Heart left ventricle (tissue), 16 donors: ENCODE measurements around the gene NUDT14. TPM values are rescaled to one million over a fixed set of nuclear protein-coding genes. Genes with fewer than 3 reads are reported as not detected.

Experiments used
- ATAC-seq, 4 donors: fragments of 200-7000 bp; cut with Tn5 transposase; one replicate each; pipeline ENCODE4 v1.9.1; 2020 to 2022; ENCODE audit warnings: moderate library complexity in 4 of 4, mild to moderate bottlenecking in 3 of 4, moderate number of reproducible peaks in 1 of 4
- DNase-seq, 5 donors: peaks; one replicate each; pipeline ENCODE4 v3.0.0-alpha.2; 2020
- H3K27ac ChIP-seq, 12 donors: fragments of 200-600 bp; sonication (generic) in 4 of 12; one replicate each; pipeline versions ENCODE4 v1.5.0 to v1.8.0; 2016 to 2022; ENCODE audit warnings: mild to moderate bottlenecking in 2 of 12
- H3K27me3 ChIP-seq, 9 donors: fragments of 200-600 bp; sonication (generic) in 2 of 9; one replicate each; pipeline versions ENCODE4 v1.5.1 to v1.8.0; 2016 to 2022; ENCODE audit warnings: mild to moderate bottlenecking in 3 of 9
- H3K36me3 ChIP-seq, 9 donors: fragments of 200-600 bp; sonication (generic) in 2 of 9; one replicate each; pipeline versions ENCODE4 v1.5.0 to v1.8.0; 2018 to 2022; ENCODE audit warnings: mild to moderate bottlenecking in 2 of 9
- H3K4me1 ChIP-seq, 12 donors: fragments of 200-600 bp; sonication (generic) in 4 of 12; one replicate each; pipeline versions ENCODE4 v1.5.0 to v1.8.0; 2016 to 2022; ENCODE audit warnings: mild to moderate bottlenecking in 3 of 12
- H3K4me3 ChIP-seq, 12 donors: fragments of 200-600 bp; sonication (generic) in 4 of 12; one replicate each; pipeline versions ENCODE4 v1.5.0 to v1.8.0; 2017 to 2022; ENCODE audit warnings: mild to moderate bottlenecking in 9 of 12, moderate library complexity in 4 of 12
- H3K9me3 ChIP-seq, 12 donors: fragments of 200-600 bp; sonication (generic) in 4 of 12; one replicate each; pipeline versions ENCODE4 v1.5.0 to v1.8.0; 2016 to 2022; ENCODE audit warnings: mild to moderate bottlenecking in 1 of 12
- CTCF ChIP-seq, 12 donors: fragments of 200-600 bp; sonication (generic) in 4 of 12; IDR thresholded peaks; one replicate each; pipeline versions ENCODE4 v1.5.0 to v1.8.0; 2018 to 2022; ENCODE audit warnings: antibody characterized with exemption in 12 of 12, mild to moderate bottlenecking in 5 of 12
- POLR2A ChIP-seq, 2 donors: fragments of 450-650 bp; IDR thresholded peaks; one replicate each; pipeline ENCODE4 v1.6.1; 2017; ENCODE audit warnings: antibody characterized with exemption in 2 of 2, mild to moderate bottlenecking in 2 of 2, moderate library complexity in 2 of 2
- WGBS, 4 donors: extraction: QIAGEN DNeasy Blood & Tissue Kit in 2 of 4; methylation state at CpG; one replicate each; pipeline versions ENCODE4 v1.1.5 to v1.1.7; 2013 to 2018; 5-methylcytosine and 5-hydroxymethylcytosine counted together
- intact Hi-C, 10 donors: fragments of 100-400 bp; cut with DNase I; formaldehyde crosslinking; loops; one replicate each; pipeline versions ENCODE4 v1.11.1 to v1.14.2; 2022
- polyA plus RNA-seq, 2 donors: library from polyadenylated mRNA; stranded (reverse); fragments of 200-250 nt; gene quantifications; one replicate each; pipeline ENCODE4 v1.2.3, GENCODE V29; 2013
- total RNA-seq, 9 donors: library from RNA; depleted of rRNA in 2 of 9; stranded (reverse); fragments of >200 nt in 2 of 9; fragmentation: NEBNext Ultra II Directional in 3 of 9; extraction: Animal tissue kit (Norgen Biotek cat#: 25700) in 3 of 9; gene quantifications; one replicate each; pipeline versions ENCODE4 v1.1.0 to v1.2.4, GENCODE V29; 2016 to 2023
- donor health status: ischemic (EF 13 %, LVEDD 7.1; RV severe dilation, severe dysfunction).
- donor health status: healthy with polysubstance abuse.
- donor health status: DM: no; HTN: yes; CAD: no.
- donor health status: DM: no; HTN: no; CAD: no.
- donor health status: ischemic (EF 25% LVEDD 6.9; RV normal size, moderate dysfunction).
- donor health status: ischemic (EF 25% LVEDD 5.7; RV mildly dilated, moderate dysfunction).
- donor health status: healthy.
- donor health status: DM: yes; HTN: yes; CAD: no.
- donor health status: ischemic (EF 35%, LVEDD 5.7; RV mildly dilated, moderate dysfunction).
- donor health status: nonischemic (EF 11% LVEDD 7.7; RV severe dilation, severe dysfunction).
- donor health status: DM: yes; HTN: yes; CAD: no.
- donor health status: PGD.
- donor health status: ischemic (EF 29% LVEDD 5.4; RV normal size, mild dysfunction).
- donor health status: nonischemic (EF 23%, LVEDD 6.1; RV moderate dilation, normal function).

The NUDT14 gene
- total and polyA plus RNA-seq, 11 donors: 14.3 to 48.9 (median 23.8) TPM

GRCh38 chr14:105178069-105178867, 2.8 kb downstream of the NUDT14 start:
- Histone ChIP-seq H3K4me1 (peaks cover 0 to 28% (median 15%) of the 10 kb centered on the region in 12 donors), H3K36me3 (peaks cover 0 to 3% (median 0%) of the 10 kb centered on the region in 9 donors), H3K27ac (no peak overlapping the region), H3K9me3 (no peaks in the 10 kb centered on the region), H3K27me3 (no peaks in the 10 kb centered on the region), H3K4me3 (no peak overlapping the region)
- intact Hi-C loops: no loop called here
- no peak for DNase-seq
- TF ChIP-seq POLR2A (IDR thresholded peaks at IDR 0.05): no peak
- no peak for TF ChIP-seq CTCF (IDR thresholded peaks at IDR 0.05)
- 87 to 91% (median 91%) methylated on average over 14 to 19 of the region's 19 CpGs for WGBS, 4 donors
- ATAC-seq: no peak

- no peak overlapping the region for H3K27ac ChIP-seq
- DNase-seq: no peak
- H3K27me3 ChIP-seq: no peaks in the 10 kb centered on the region
- no peak for TF ChIP-seq POLR2A (IDR thresholded peaks at IDR 0.05)
- no peak for TF ChIP-seq CTCF (IDR thresholded peaks at IDR 0.05)
- peaks cover 0 to 3% (median 0%) of the 10 kb centered on the region in 9 donors for H3K36me3 ChIP-seq
- intact Hi-C loops: no loop called here
- no peak overlapping the region for H3K4me3 ChIP-seq
- ATAC-seq: no peak
- 69 to 80% (median 75%) methylated on average over 5 to 11 of the region's 11 CpGs for WGBS, 4 donors
- no peaks in the 10 kb centered on the region for H3K9me3 ChIP-seq
- peaks cover 0 to 19% (median 12%) of the 10 kb centered on the region in 12 donors for H3K4me1 ChIP-seq
Observed at GRCh38 chr14:105177082-105177481, 4.0 kb downstream of the NUDT14 start.

- H3K27me3 ChIP-seq: no peaks in the 10 kb centered on the region
- DNase-seq: no peak
- TF ChIP-seq POLR2A (IDR thresholded peaks at IDR 0.05) (no peak), CTCF (IDR thresholded peaks at IDR 0.05) (no peak)
- no peak overlapping the region for H3K4me3 ChIP-seq
- peaks cover 0 to 3% (median 0%) of the 10 kb centered on the region in 9 donors for H3K36me3 ChIP-seq
- no peaks in the 10 kb centered on the region for H3K9me3 ChIP-seq
- peaks cover 0 to 14% (median 8%) of the 10 kb centered on the region in 12 donors for H3K4me1 ChIP-seq
- intact Hi-C loops: no loop called here
- 80 to 97% (median 87%) methylated on average over 5 to 15 of the region's 15 CpGs for WGBS, 4 donors
- no peak for ATAC-seq
- H3K27ac ChIP-seq: no peak overlapping the region
Observed at GRCh38 chr14:105176513-105176912, 4.6 kb downstream of the NUDT14 start.
